GM21447 (cell line): Measurements from ENCODE around the gene ARSA.
"Not testable (repeated sequence)": the region's sequence is repeated elsewhere in the genome, so short reads cannot be mapped to it uniquely, and the experiment has no call there.

ENCODE experiments used
- ATAC-seq: cut with Tn5 transposase; IDR thresholded peaks from one replicate; pipeline ENCODE4 v1.9.1; 2021; ENCODE audit not compliant: unreplicated experiment

ARSA gene

GRCh38 chr22:50622723-50623327 lies 5.1 kb downstream of the ARSA start:
- no peak for ATAC-seq

- no peak for ATAC-seq
Measured at GRCh38 chr22:50621948-50622722, 5.8 kb downstream of the ARSA start.

GRCh38 chr22:50621356-50621880 lies 6.5 kb downstream of the ARSA start:
- ATAC-seq = no peak

- no peak for ATAC-seq
Measured at GRCh38 chr22:50620593-50621355, 7.2 kb downstream of the ARSA start.

- not testable (repeated sequence) for ATAC-seq
Measured at GRCh38 chr22:50614296-50614695, 13.7 kb downstream of the ARSA start.

GRCh38 chr22:50613291-50613981 lies 14.5 kb downstream of the ARSA start:
- no peak for ATAC-seq

GRCh38 chr22:50612528-50613221 lies 15.3 kb downstream of the ARSA start:
- ATAC-seq = no peak

- no peak for ATAC-seq
Measured at GRCh38 chr22:50612168-50612527, 15.8 kb downstream of the ARSA start.

- ATAC-seq = no peak
Measured at GRCh38 chr22:50611341-50612060, 16.5 kb downstream of the ARSA start.

- ATAC-seq = no peak
Measured at GRCh38 chr22:50610581-50610980, 17.4 kb downstream of the ARSA start.

- no peak for ATAC-seq
Measured at GRCh38 chr22:50610041-50610451, 17.9 kb downstream of the ARSA start.

- no peak for ATAC-seq
Measured at GRCh38 chr22:50609599-50609998, 18.4 kb downstream of the ARSA start.

GRCh38 chr22:50608996-50609395 lies 19.0 kb downstream of the ARSA start:
- ATAC-seq = no peak

GRCh38 chr22:50608058-50608840 lies 19.7 kb downstream of the ARSA start:
- ATAC-seq = not testable (repeated sequence)

GRCh38 chr22:50607659-50608020 lies 20.3 kb downstream of the ARSA start:
- no peak for ATAC-seq

GRCh38 chr22:50606946-50607658 lies 20.9 kb downstream of the ARSA start:
- no peak for ATAC-seq

- no peak for ATAC-seq
Measured at GRCh38 chr22:50606165-50606945, 21.6 kb downstream of the ARSA start.

GRCh38 chr22:50605613-50606074 lies 22.3 kb downstream of the ARSA start:
- no peak for ATAC-seq
